Smooth muscle cell (in vitro differentiated cells): ENCODE measurements around the gene FGL2. TPM values are rescaled to one million over a fixed set of nuclear protein-coding genes. Genes with fewer than 3 reads are reported as not detected.

Experiments used
- DNase-seq: peaks from one replicate; lab custom pipeline; 2025; ENCODE audit not compliant: unreplicated experiment; lab: John Stamatoyannopoulos, UW
- H2AFZ ChIP-seq: fragments of 200-600 bp; sonication (generic); 2 replicates; pipeline ENCODE4 v1.6.0; 2016; ENCODE audit warnings: antibody characterized with exemption, low read depth, mild to moderate bottlenecking
- H3F3A ChIP-seq: fragments of 200-600 bp; sonication (generic); 2 replicates; pipeline ENCODE4 v1.6.0; 2017; ENCODE audit warnings: antibody characterized with exemption, low read depth
- H3K27ac ChIP-seq: fragments of 200-600 bp; sonication (generic); 2 replicates; pipeline ENCODE4 v1.5.1; 2016; ENCODE audit warnings: low read depth, mild to moderate bottlenecking
- H3K27me3 ChIP-seq: fragments of 200-600 bp; sonication (generic); 2 replicates; pipeline ENCODE4 v1.6.1; 2016; ENCODE audit warnings: low read depth, mild to moderate bottlenecking
- H3K36me3 ChIP-seq: fragments of 200-600 bp; sonication (generic); 2 replicates; pipeline ENCODE4 v1.5.1; 2016; ENCODE audit warnings: low read depth
- H3K4me1 ChIP-seq: fragments of 200-600 bp; sonication (generic); 2 replicates; pipeline ENCODE4 v1.5.1; 2016; ENCODE audit warnings: low read depth
- H3K4me2 ChIP-seq: fragments of 200-600 bp; sonication (generic); 2 replicates; pipeline ENCODE4 v1.6.0; 2016; ENCODE audit warnings: mild to moderate bottlenecking
- H3K4me3 ChIP-seq: fragments of 200-600 bp; sonication (generic); 2 replicates; pipeline ENCODE4 v1.5.1; 2016; ENCODE audit warnings: mild to moderate bottlenecking
- H3K79me2 ChIP-seq: fragments of 200-600 bp; sonication (generic); 2 replicates; pipeline ENCODE4 v1.6.0; 2016; ENCODE audit warnings: low read depth, mild to moderate bottlenecking
- H3K9ac ChIP-seq: fragments of 200-600 bp; sonication (generic); 2 replicates; pipeline ENCODE4 v1.6.0; 2016; ENCODE audit warnings: low read depth
- H3K9me3 ChIP-seq: fragments of 200-600 bp; sonication (generic); replicated peaks from 2 replicates; pipeline ENCODE4 v1.5.1; 2016; ENCODE audit warnings: low read depth
- H4K20me1 ChIP-seq: fragments of 200-600 bp; sonication (generic); 2 replicates; pipeline ENCODE4 v1.6.0; 2016; ENCODE audit warnings: low read depth
- CTCF ChIP-seq: fragments of 200-600 bp; sonication (generic); IDR thresholded peaks from 2 replicates; pipeline ENCODE4 v1.5.1; 2017; ENCODE audit warnings: borderline replicate concordance, mild to moderate bottlenecking, antibody characterized with exemption; ENCODE audit not compliant: insufficient read depth, poor library complexity, severe bottlenecking
- WGBS: methylation state at CpG from one replicate; pipeline ENCODE4 v1.1.7; 2016; ENCODE audit warnings: low lambda C conversion rate; 5-methylcytosine and 5-hydroxymethylcytosine counted together
- polyA plus RNA-seq: library from polyadenylated mRNA; unstranded; fragments of >200 nt; fragmentation: Nextera tagmentation; extraction: Ambion mirVana; gene quantifications from 2 replicates; pipeline ENCODE4 v1.2.1, GENCODE V29; 2016
- total RNA-seq: library from RNA; depleted of rRNA; stranded (reverse); fragments of >200 nt; gene quantifications from 2 replicates; pipeline ENCODE4 v1.2.3, GENCODE V29; 2014

The FGL2 gene
- total and polyA plus RNA-seq, 2 experiments from 2014 or later = 0.40 TPM; not detected in 1

DNA sequence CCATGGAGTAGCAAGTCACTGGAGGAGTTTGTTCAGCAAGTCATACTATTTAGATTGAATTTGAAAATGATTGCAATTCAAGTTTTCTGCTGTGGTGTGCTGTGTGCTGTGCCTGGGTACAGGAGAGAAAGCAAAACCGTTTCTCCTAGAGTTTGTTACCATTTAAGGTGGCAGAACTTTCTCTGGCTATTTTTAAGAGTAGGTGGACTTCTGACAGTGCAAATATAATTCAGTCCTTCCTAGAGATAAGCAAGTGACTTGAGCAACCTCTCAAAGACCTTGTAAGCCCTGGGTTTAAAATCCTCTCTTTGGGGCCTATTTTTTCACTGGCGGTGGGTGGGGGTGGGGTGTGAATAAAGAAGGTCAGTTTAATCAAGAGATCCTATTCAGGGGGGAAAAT lies 42.9 kb upstream of the FGL2 start:
- H3K27ac ChIP-seq = no peak overlapping the region
- H4K20me1 ChIP-seq = no peaks in the 10 kb centered on the region
- peak overlapping the region; percentile 41 for H3K4me2 ChIP-seq
- H3K27me3 ChIP-seq = no peaks in the 10 kb centered on the region
- H3K4me1 ChIP-seq = peaks cover 24% of the 10 kb centered on the region
- no peak for TF ChIP-seq CTCF
- 28% methylated on average over 2 of the region's 2 CpGs for WGBS
- H3K9me3 ChIP-seq = no peaks in the 10 kb centered on the region
- no peak overlapping the region for H3K4me3 ChIP-seq
- H3K36me3 ChIP-seq = no peaks in the 10 kb centered on the region
- no peak overlapping the region for H3K9ac ChIP-seq
- H2AFZ ChIP-seq = no peak overlapping the region
- H3K79me2 ChIP-seq = no peaks in the 10 kb centered on the region
- peaks cover 6% of the 10 kb centered on the region for H3F3A ChIP-seq
- DNase-seq = no peak

GRCh38 chr7:77242068-77242467 lies 42.4 kb upstream of the FGL2 start:
- Histone ChIP-seq H3K4me1 (peaks cover 23% of the 10 kb centered on the region), H3F3A (peaks cover 6% of the 10 kb centered on the region), H3K27me3 (no peaks in the 10 kb centered on the region), H4K20me1 (no peaks in the 10 kb centered on the region), H3K79me2 (no peaks in the 10 kb centered on the region), H2AFZ (no peak overlapping the region), H3K4me2 (peak overlapping the region; percentile 41), H3K4me3 (no peak overlapping the region), H3K9ac (no peak overlapping the region), H3K27ac (no peak overlapping the region), H3K9me3 (no peaks in the 10 kb centered on the region), H3K36me3 (no peaks in the 10 kb centered on the region)
- TF ChIP-seq CTCF = no peak
- no peak for DNase-seq
- 79% methylated on average over 2 of the region's 2 CpGs for WGBS

GRCh38 chr7:77239471-77239870 lies 39.9 kb upstream of the FGL2 start:
- H2AFZ ChIP-seq = no peak overlapping the region
- DNase-seq = no peak

More at GRCh38 chr7:77239471-77239870, 39.9 kb upstream of the FGL2 start:
- H3K27me3 ChIP-seq = no peaks in the 10 kb centered on the region
- no peak overlapping the region for H3K4me2 ChIP-seq
- H3K79me2 ChIP-seq = no peaks in the 10 kb centered on the region
- no peak overlapping the region for H3K27ac ChIP-seq
- H3K9ac ChIP-seq = no peak overlapping the region
- TF ChIP-seq CTCF = no peak
- 99% methylated on average over 3 of the region's 3 CpGs for WGBS
- no peaks in the 10 kb centered on the region for H3K36me3 ChIP-seq
- no peaks in the 10 kb centered on the region for H4K20me1 ChIP-seq
- no peaks in the 10 kb centered on the region for H3F3A ChIP-seq
- H3K4me1 ChIP-seq = peaks cover 14% of the 10 kb centered on the region
- H3K9me3 ChIP-seq = no peaks in the 10 kb centered on the region
- H3K4me3 ChIP-seq = no peak overlapping the region
